H1 (cell line): Measurements from ENCODE around the gene GALNT17. TPM values are rescaled to one million over a fixed set of nuclear protein-coding genes. Genes with fewer than 3 reads are reported as not detected.

ENCODE experiments used
- POLR2AphosphoS5 ChIP-seq: IDR thresholded peaks from 2 replicates; pipeline ENCODE4 v1.6.1; 2011; ENCODE audit warnings: low read depth, low read length
- RAD21 ChIP-seq, 2 experiments: IDR thresholded peaks in 1 of 2; conservative IDR thresholded peaks in 1 of 2; 2 replicates each; pipeline ENCODE4 v1.6.1; 2011; ENCODE audit warnings: low read depth in 2 of 2, low read length in 2 of 2, improper control_type of control experiment in 1 of 2, inconsistent platforms in 1 of 2, mild to moderate bottlenecking in 1 of 2, moderate library complexity in 1 of 2
- TCF12 ChIP-seq: IDR thresholded peaks from 2 replicates; pipeline ENCODE4 v1.6.1; 2011; ENCODE audit warnings: low read depth, mild to moderate bottlenecking, low read length
- polyA plus RNA-seq, 7 experiments: library from polyadenylated mRNA; depleted of rRNA in 3 of 7; stranded (reverse) in 5 of 7; unstranded in 2 of 7; fragments of >200 nt in 5 of 7; fragments of 200-250 nt in 2 of 7; gene quantifications; 1 replicate in 5 of 7; 2 replicates in 1 of 7; 4 replicates in 1 of 7; pipeline versions ENCODE4 v1.2.1 to v1.2.3, GENCODE V29; 2011 to 2013; ENCODE audit warnings: missing spikeins in 2 of 7, mixed read lengths in 2 of 7
- total RNA-seq: library from RNA; stranded (reverse); fragmentation: NEBNext Ultra II Directional; extraction: Animal tissue kit (Norgen Biotek cat#: 25700); gene quantifications from 2 replicates; pipeline ENCODE4 v1.2.1, GENCODE V29; 2021

The GALNT17 gene
- total and polyA plus RNA-seq, 2 of the 8 experiments (the other 6 are each of a cell fraction or from before 2014, with no cell fraction given), result 37.7 to 47.0 TPM

DNA sequence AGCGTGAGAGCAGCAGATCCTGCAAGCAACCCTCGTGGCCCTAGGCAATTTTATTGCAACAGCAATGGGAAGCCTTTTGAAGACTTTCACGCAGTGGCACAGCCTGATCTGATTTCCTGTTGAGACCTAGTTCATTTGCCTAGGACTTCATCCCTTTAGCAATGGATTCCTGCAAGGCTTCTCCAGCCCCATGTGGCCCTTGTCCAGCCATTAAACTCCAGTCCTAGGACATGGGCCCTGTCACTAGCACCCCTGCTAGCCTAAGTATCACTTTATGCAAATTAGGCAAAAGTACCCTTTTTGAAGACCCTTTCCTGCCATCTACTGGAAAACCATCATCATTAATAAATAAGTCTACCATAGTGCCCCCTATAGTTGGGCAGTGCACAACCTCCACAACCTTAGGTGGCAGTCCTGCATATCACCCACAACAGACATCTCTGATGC is 379.4 kb downstream of the GALNT17 start (continued):
- TF ChIP-seq TCF12, result no peak
- TF ChIP-seq POLR2AphosphoS5, result no peak
- peak; percentile 73 to 83 for TF ChIP-seq RAD21 (IDR thresholded peaks at IDR 0.05 in 1 of 2, conservative IDR thresholded peaks at IDR 0.05 in 1 of 2; ENCODE audit: low read depth in 2 of 2, low read length in 2 of 2)
